GM19324 (cell line): ENCODE results near the gene TLR8.

Source experiments
- ATAC-seq: cut with Tn5 transposase; IDR thresholded peaks from one replicate; pipeline ENCODE4 v1.9.1; 2021; ENCODE audit warnings: mild to moderate bottlenecking, moderate library complexity; ENCODE audit not compliant: unreplicated experiment, low FRiP score

Gene TLR8

GRCh38 chrX:12906046-12906761, at the start of gene TLR8:
Gene TLR8, plus strand, starts transcription at chrX:12906620. Its CDS starts 87 bp downstream, at chrX:12906707.
- ATAC-seq, result no peak

- ATAC-seq, result no peak
Measured at GRCh38 chrX:12865359-12865758, 41.1 kb upstream of the TLR8 start.

- ATAC-seq, result peak; percentile 43
Measured at GRCh38 chrX:12866451-12867377, 39.7 kb upstream of the TLR8 start, which contains the start of gene TLR7. Gene TLR7, plus strand, starts transcription at chrX:12867072. Its CDS starts 507 bp downstream, at chrX:12867579.

GRCh38 chrX:12867685-12868084, 38.7 kb upstream of the TLR8 start:
- ATAC-seq, result no peak

- ATAC-seq, result no peak
Measured at GRCh38 chrX:12868747-12869146, 37.7 kb upstream of the TLR8 start.

GRCh38 chrX:12871257-12871656, 35.2 kb upstream of the TLR8 start:
- no peak for ATAC-seq

- ATAC-seq, result no peak
Measured at GRCh38 chrX:12872741-12873140, 33.7 kb upstream of the TLR8 start.

GRCh38 chrX:12874581-12874980, 31.8 kb upstream of the TLR8 start:
- no peak for ATAC-seq

GRCh38 chrX:12877386-12877785, 29.0 kb upstream of the TLR8 start:
- ATAC-seq, result no peak

- ATAC-seq, result no peak
Measured at GRCh38 chrX:12878536-12878935, 27.9 kb upstream of the TLR8 start.

- no peak for ATAC-seq
Measured at GRCh38 chrX:12881914-12882313, 24.5 kb upstream of the TLR8 start.

- no peak for ATAC-seq
Measured at GRCh38 chrX:12885508-12885907, 20.9 kb upstream of the TLR8 start.

- no peak for ATAC-seq
Measured at GRCh38 chrX:12886545-12886944, 19.9 kb upstream of the TLR8 start.

- ATAC-seq, result no peak
Measured at GRCh38 chrX:12887141-12887540, 19.3 kb upstream of the TLR8 start.

- ATAC-seq, result no peak
Measured at GRCh38 chrX:12887767-12888166, 18.7 kb upstream of the TLR8 start.

- ATAC-seq, result no peak
Measured at GRCh38 chrX:12890467-12890866, 16.0 kb upstream of the TLR8 start.

- no peak for ATAC-seq
Measured at GRCh38 chrX:12891171-12891570, 15.2 kb upstream of the TLR8 start.

- peak; percentile 69 for ATAC-seq
Measured at GRCh38 chrX:12891915-12892506, 14.4 kb upstream of the TLR8 start.

- ATAC-seq, result no peak
Measured at GRCh38 chrX:12892716-12893115, 13.7 kb upstream of the TLR8 start.

GRCh38 chrX:12894074-12895030, 12.1 kb upstream of the TLR8 start:
- ATAC-seq, result no peak
